GM12865 (cell line): ENCODE data around the gene KPNA4.
"Not testable (repeated sequence)": the region's sequence is repeated elsewhere in the genome, so short reads cannot be mapped to it uniquely, and the experiment has no call there.

Source experiments
- DNase-seq: peaks from one replicate; pipeline ENCODE4 v3.0.0; 2010; ENCODE audit warnings: low read depth
- H3K4me3 ChIP-seq: 2 replicates; pipeline ENCODE4 v1.5.1; 2011; ENCODE audit warnings: mild to moderate bottlenecking, low read depth, low read length, control low read depth
- TF ChIP-seq, protein P1 (sequence below): IDR thresholded peaks from 2 replicates; pipeline ENCODE4 v1.5.1; 2011; ENCODE audit warnings: low read length, control low read depth, low read depth, inconsistent platforms; ENCODE audit not compliant: insufficient read depth; ENCODE audit errors: missing control alignments

KPNA4 gene

DNA sequence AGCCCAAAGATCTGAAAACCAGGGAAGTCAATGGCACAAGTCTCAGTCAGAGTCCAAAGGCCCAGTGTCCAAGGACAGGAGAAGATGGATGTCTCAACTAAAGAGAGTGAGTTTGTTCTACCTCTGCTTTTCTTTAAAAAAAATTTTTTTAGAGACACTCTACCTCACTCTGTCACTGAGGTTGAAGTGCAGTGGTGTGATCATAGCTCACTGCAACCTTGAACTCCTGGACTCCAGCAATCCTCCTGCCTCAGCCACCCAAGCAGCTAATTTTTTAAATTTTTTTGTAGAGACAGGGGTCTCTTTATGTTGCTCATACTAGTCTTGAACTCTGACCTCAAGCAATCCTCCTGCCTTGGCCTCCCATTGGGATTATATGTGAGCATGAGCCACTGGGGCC, 39.9 kb upstream of the KPNA4 start:
- TF ChIP-seq, protein P1, sequence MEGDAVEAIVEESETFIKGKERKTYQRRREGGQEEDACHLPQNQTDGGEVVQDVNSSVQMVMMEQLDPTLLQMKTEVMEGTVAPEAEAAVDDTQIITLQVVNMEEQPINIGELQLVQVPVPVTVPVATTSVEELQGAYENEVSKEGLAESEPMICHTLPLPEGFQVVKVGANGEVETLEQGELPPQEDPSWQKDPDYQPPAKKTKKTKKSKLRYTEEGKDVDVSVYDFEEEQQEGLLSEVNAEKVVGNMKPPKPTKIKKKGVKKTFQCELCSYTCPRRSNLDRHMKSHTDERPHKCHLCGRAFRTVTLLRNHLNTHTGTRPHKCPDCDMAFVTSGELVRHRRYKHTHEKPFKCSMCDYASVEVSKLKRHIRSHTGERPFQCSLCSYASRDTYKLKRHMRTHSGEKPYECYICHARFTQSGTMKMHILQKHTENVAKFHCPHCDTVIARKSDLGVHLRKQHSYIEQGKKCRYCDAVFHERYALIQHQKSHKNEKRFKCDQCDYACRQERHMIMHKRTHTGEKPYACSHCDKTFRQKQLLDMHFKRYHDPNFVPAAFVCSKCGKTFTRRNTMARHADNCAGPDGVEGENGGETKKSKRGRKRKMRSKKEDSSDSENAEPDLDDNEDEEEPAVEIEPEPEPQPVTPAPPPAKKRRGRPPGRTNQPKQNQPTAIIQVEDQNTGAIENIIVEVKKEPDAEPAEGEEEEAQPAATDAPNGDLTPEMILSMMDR: no peak
- no peak overlapping the region for H3K4me3 ChIP-seq
- no peak for DNase-seq

DNA sequence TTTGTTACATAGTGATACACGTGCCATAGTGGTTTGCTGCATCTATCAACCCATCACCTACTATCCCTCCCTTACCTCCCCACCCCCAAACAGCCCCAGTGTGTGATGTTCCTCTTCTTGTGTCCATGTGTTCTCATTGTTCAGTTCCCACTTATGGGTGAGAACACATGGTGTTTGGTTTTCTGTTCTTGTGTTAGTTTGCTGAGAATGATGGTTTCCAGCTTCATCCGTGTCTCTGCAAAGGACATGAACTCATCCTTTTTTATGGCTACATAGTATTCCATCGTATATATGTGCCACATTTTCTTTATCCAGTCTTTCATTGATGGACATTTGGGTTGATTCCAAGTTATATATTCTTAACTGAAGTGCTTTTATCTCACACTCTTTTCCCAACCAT, 38.5 kb upstream of the KPNA4 start:
- not testable (repeated sequence) for DNase-seq, H3K4me3 ChIP-seq

DNA sequence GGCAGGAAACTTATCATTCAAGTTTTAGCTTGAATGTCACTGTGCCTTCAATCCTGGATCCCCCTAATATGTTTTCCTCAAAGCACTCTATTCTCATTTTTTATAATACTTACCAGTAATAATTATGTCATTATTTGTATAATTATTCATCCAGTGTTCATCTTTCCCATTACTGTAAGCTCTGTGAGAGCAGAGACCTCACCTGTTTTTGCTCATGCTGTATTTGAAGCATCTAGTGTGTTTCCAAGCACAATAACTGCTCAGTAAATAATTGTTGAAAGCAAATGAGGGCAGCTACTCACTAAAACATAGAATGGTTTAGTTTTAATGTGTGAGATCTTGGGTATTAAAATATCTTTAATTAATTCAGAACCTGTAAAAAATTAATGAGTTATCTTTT, 36.9 kb upstream of the KPNA4 start:
- TF ChIP-seq, protein P1: no peak
- no peak for DNase-seq
- no peak overlapping the region for H3K4me3 ChIP-seq

DNA sequence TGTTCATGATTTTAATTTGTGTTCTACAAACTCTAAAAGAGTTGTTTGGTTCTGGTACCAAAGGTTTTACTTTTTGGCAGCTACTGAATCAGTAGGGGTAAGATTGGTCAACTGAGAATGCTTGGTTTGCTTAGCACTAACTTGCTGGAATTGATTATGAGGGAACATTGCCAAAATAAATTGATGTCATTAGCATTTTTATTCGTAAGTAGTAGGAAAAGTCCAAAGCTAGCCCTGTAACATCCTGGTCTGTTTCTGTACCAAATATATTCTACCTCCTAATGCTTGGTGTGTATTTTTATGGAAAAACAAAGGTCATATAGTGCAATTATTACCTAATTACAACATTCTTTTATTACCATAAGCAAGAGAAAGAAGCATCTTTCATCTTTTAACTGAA, 35.9 kb upstream of the KPNA4 start:
- DNase-seq: no peak
- H3K4me3 ChIP-seq: no peak overlapping the region
- TF ChIP-seq, protein P1: no peak

DNA sequence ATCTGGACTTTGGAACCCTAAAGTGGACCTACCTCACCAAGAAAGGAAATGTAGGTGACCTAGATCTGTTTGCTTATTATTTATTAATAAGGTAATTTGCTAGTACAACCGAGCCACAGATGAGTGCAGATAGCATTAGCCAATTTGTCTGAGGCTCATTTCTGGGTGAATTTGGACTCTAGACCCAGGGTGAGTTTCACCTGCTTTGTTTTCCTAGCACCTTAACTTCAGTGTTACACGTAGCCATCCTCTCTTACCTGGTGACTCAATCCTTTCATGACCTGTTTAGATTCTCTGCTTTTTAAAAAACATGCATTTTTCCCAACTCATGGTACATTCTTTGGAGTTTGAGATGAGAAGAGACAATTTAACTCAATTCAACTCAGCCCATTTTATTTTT, 33.5 kb upstream of the KPNA4 start:
- no peak for DNase-seq
- TF ChIP-seq, protein P1: no peak
- no peak overlapping the region for H3K4me3 ChIP-seq

DNA sequence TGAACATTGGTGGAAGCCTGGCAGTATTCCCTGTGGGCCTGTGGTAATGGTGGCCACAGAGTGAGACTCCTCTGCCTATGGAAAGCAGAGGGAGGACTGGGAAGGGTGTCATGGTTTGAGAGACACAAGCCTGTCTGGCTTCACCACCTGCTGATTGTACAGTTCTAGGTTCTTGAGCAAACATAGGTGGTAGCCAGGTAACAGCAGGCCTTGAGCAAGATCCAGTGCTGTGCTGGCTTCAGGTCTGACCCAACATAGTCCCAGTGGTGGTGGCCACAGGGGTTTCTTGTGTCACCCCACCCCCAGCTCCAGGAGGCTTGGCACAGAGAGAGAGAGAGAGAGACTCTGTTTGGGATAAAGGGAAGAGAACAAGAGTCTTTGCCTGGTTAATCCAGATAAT, 22.7 kb upstream of the KPNA4 start:
- DNase-seq: no peak
- TF ChIP-seq, protein P1: no peak
- no peak overlapping the region for H3K4me3 ChIP-seq

DNA sequence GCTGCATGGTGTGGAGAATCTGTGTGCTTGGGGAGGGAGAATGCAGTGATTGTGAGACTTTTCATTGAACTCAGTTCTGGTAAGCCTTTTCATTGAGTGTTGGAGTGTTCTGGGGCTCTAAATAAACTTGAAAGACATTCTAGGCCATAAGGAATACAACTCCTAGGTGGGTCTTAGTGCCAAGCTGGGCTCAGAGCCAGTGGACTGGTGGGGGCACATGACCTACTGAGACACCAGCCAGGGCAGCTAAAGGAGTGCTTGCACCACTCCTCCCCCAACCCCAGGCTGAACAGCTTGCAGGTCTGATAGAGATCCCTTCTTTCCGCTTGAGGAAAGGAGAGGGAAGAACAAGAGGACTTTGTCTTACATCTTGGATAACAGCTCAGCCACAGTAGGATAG, 21.7 kb upstream of the KPNA4 start:
- no peak overlapping the region for H3K4me3 ChIP-seq
- TF ChIP-seq, protein P1: no peak
- DNase-seq: no peak

DNA sequence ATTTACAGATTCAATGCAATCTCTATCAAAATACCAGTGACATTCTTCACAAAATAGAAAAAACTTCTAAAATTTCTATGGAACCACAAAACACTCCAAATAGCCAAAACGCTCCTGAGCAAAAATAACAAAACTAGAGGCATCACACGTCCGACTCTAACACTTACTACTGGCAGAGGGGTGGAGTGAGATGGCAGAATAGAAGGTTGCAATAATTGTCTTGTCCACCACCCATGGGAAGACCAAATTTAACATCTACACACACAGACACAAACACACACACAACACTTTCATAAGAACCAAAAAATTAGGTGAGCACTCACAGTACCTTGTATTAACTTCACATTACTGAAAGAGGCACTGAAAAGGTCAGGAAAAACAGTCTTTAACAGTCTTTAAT, 21.3 kb upstream of the KPNA4 start:
- DNase-seq: no peak
- TF ChIP-seq, protein P1: no peak
- H3K4me3 ChIP-seq: no peak overlapping the region
